HG03175 (cell line): Measurements from ENCODE around the gene BHLHE40.
"Not testable (repeated sequence)": the region's sequence is repeated elsewhere in the genome, so short reads cannot be mapped to it uniquely, and the experiment has no call there.

Experiments
- ATAC-seq: cut with Tn5 transposase; IDR thresholded peaks from one replicate; pipeline ENCODE4 v1.9.1; 2021; ENCODE audit warnings: mild to moderate bottlenecking, moderate library complexity; ENCODE audit not compliant: unreplicated experiment

The BHLHE40 gene

GRCh38 chr3:4959180-4959579 lies 20.1 kb upstream of the BHLHE40 start:
- ATAC-seq = no peak

DNA sequence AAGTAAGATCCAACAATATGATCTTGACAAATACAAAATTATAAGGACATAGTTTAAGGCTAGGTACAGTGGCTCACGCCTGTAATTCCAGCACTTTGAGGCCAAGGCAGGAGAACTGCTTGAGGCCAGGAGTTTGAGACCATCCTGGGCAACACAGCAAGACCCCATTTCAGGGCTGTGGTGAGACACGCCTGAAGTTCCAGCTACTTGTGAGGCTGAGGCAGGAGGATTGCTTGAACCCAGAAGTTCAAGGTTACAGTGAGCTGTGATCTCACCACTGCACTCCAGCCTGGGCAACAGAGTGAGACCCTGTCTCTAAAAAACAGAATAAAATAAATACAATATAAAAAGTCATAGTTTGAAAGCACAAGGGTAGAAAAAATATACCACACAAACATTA lies 17.4 kb upstream of the BHLHE40 start:
- ATAC-seq = not testable (repeated sequence)

- ATAC-seq = no peak
Observed at GRCh38 chr3:4963669-4964570, 15.3 kb upstream of the BHLHE40 start.

DNA sequence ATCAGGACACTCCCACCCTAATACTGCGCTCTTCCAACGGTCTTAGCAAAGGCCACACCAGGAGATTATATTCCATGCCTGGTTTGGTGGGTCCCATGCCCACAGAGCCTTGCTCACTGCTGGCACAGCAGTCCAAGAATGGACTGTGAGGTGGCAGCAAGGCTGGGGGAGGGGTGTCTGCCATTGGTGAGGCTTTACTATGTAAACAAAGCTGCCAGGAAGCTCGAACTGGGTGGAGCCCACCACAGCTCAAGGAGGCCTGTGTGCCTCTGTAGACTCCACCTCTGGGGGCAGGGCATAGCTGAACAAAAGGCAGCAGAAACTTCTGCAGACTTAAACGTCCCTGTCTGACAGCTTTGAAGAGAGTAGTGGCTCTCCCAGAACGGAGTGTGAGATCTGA lies 13.2 kb upstream of the BHLHE40 start:
- ATAC-seq = not testable (repeated sequence)

- not testable (repeated sequence) for ATAC-seq
Observed at GRCh38 chr3:4967683-4968082, 11.6 kb upstream of the BHLHE40 start.

- not testable (repeated sequence) for ATAC-seq
Observed at GRCh38 chr3:4971437-4971836, 7.8 kb upstream of the BHLHE40 start.

- ATAC-seq = no peak
Observed at GRCh38 chr3:4971838-4972237, 7.4 kb upstream of the BHLHE40 start.

DNA sequence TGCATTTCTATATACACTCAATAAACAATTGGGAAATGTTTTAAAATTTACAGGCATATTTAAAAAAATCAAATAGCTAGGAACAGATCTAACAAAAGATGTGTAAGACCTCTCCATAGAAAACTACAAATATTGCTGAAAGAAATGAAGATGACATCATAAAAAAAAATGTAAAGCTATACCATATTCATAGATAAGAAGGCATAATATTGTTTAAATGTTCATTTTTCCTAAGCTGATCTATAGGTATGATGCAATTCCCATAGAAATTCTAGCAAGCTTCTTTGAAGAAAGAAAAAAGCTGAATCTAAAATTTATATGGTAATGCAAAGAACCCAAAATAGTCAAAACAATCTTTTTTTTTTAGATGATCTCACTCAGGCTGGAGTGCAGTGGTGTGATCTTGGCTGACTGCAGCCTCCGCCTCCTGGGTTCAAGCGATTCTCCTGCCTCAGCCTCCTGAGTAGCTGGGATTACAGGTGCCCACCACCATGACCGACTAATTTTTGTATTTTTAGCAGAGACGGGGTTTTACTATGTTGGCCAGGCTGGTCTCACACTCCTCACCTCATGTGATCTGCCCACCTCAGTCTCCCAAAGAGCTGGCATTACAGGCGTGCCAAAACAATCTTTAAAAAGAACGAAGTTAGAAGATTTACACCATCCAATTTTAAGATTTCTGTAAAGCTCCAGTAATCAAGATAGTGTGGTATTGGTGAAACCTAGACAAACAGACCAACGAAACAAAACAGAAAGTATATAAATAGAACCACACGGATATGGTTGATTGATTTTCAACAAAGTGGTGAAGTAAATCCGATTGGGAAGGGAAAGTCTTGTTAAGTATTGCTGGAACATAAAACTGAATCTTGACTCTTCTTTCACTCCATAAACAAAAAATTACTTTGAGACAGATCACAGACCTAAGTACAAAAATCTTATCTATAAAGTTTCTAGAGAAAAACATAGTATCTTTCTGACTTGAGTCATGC lies 6.3 kb upstream of the BHLHE40 start:
- peak; percentile 33 for ATAC-seq

GRCh38 chr3:4974154-4974553 lies 5.1 kb upstream of the BHLHE40 start:
- ATAC-seq = no peak

GRCh38 chr3:4976109-4976508 lies 3.1 kb upstream of the BHLHE40 start:
- no peak for ATAC-seq

DNA sequence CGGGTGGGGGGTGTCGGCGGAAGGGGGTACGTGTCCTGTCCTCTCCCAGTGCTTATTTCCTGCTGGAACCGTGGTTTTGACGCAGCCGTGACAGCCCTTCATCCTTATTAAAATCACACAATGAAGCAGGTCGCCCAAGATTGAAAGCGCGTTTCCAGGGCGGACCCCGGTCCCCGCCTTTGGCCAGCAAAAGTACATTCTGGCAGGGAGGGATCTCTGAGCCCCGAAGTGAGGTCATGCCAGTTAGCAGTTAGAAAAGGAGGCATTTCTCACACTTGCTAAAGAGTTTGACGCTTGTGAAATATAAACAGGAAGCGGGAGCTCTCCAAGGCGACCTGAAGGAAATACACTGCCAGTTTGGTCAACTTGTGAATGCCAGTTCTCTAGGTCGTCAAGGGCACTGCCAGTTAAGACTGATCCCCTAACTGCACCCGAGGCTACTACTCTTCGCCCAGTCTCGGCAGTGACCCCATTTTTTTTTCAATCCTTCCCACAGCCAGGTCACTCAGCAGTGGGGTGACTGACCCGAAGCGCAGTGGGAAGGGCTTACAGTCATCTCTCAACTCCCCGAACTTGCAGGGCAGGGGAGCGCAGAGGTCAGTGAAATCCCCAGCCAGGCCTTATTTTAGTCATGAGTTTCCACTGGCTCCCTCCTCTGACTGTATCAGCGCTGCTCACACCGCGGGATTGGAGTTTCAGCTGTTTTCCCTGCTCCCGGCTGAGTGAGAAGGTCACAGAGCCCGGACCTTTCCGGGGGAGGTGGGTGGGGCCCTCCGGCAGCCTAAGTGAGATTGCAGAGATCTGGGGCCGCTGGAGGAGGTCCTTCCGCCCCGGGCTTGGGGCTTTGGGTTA lies 2.0 kb upstream of the BHLHE40 start:
- peak; percentile 41 for ATAC-seq

- no peak for ATAC-seq
Observed at GRCh38 chr3:4977853-4978203, 1.4 kb upstream of the BHLHE40 start.

- ATAC-seq = peak; percentile 43
Observed at GRCh38 chr3:4978204-4978965, 852 bp upstream of the BHLHE40 start.

DNA sequence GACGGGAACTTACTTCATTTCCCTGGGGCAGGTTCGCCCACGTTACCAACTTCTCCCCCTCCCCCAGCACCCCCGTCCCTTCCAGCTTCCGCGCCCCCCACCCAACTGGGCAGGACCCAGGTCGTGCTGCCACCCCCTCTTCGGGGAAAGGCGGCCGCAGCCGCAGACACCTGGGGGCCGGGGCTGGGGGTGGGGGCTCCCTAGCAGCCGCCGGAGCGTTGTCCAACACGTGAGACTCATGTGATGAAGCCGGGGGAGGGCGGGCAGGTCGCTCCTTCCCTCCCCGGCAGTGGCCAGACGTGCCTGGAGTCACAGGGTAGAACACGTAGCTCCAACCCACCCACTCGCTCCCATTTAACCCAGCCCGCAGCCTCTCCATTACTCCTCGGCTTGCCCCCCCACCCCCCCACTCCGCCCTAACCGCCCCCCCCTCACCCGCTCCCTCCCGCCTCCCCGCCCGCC lies 240 bp upstream of the BHLHE40 start:
- peak; percentile 46 for ATAC-seq

DNA sequence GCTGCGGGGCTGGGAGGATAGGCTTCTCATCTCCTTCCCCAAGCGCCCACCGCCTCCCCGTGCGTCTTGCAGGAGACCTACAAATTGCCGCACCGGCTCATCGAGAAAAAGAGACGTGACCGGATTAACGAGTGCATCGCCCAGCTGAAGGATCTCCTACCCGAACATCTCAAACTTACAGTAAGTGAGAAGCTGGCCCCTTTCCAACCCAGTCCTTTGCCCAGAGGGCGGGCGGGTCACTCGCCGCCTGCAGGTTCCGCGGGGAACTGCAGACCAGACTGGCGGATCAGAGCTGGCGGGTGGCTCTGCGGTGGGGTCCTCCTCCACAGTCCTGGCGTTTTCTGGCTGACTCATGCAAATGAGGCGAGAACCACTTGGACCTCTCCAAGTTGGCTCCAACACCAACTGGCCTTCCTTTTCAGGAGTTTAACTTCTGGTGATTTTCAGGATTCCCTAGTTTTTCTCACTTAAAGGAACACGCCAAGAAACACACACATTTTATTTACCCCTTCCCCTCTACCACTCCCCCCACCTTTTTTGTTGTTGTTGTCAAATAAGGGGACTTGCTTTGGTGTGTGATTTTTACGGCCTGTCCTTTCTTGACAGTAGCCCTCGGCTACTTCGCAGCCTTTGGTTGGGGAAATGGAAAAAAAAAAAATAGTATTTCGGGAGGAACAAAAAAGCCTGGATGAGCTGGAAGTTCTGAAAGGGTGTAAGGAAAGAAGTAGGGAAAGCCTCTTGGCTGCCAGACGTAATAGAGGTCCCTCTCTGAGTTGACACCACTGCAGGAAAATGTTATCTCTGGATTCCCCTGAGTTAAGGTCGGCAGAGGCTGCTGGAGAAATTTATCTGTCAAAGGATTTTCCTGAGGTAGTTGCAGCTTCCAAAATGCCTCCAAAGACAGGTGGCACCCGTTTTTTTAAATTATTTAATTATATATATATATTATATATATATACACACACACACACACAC lies 1.3 kb downstream of the BHLHE40 start:
- ATAC-seq = peak; percentile 10

- ATAC-seq = no peak
Observed at GRCh38 chr3:4981294-4981664, 2.0 kb downstream of the BHLHE40 start.

- ATAC-seq = no peak
Observed at GRCh38 chr3:4981665-4982494, 2.6 kb downstream of the BHLHE40 start.
